Heart left ventricle (tissue), 16 donors: Measurements from ENCODE around the gene RPRD1A. TPM values are rescaled to one million over a fixed set of nuclear protein-coding genes. Genes with fewer than 3 reads are reported as not detected.

Experiments
- ATAC-seq, 4 donors: fragments of 200-7000 bp; cut with Tn5 transposase; one replicate each; pipeline ENCODE4 v1.9.1; 2020 to 2022; ENCODE audit warnings: moderate library complexity in 4 of 4, mild to moderate bottlenecking in 3 of 4, moderate number of reproducible peaks in 1 of 4
- DNase-seq, 5 donors: peaks; one replicate each; pipeline ENCODE4 v3.0.0-alpha.2; 2020
- H3K27ac ChIP-seq, 12 donors: fragments of 200-600 bp; sonication (generic) in 4 of 12; one replicate each; pipeline versions ENCODE4 v1.5.0 to v1.8.0; 2016 to 2022; ENCODE audit warnings: mild to moderate bottlenecking in 2 of 12
- H3K27me3 ChIP-seq, 9 donors: fragments of 200-600 bp; sonication (generic) in 2 of 9; one replicate each; pipeline versions ENCODE4 v1.5.1 to v1.8.0; 2016 to 2022; ENCODE audit warnings: mild to moderate bottlenecking in 3 of 9
- H3K36me3 ChIP-seq, 9 donors: fragments of 200-600 bp; sonication (generic) in 2 of 9; one replicate each; pipeline versions ENCODE4 v1.5.0 to v1.8.0; 2018 to 2022; ENCODE audit warnings: mild to moderate bottlenecking in 2 of 9
- H3K4me1 ChIP-seq, 12 donors: fragments of 200-600 bp; sonication (generic) in 4 of 12; one replicate each; pipeline versions ENCODE4 v1.5.0 to v1.8.0; 2016 to 2022; ENCODE audit warnings: mild to moderate bottlenecking in 3 of 12
- H3K4me3 ChIP-seq, 12 donors: fragments of 200-600 bp; sonication (generic) in 4 of 12; one replicate each; pipeline versions ENCODE4 v1.5.0 to v1.8.0; 2017 to 2022; ENCODE audit warnings: mild to moderate bottlenecking in 9 of 12, moderate library complexity in 4 of 12
- H3K9me3 ChIP-seq, 12 donors: fragments of 200-600 bp; sonication (generic) in 4 of 12; one replicate each; pipeline versions ENCODE4 v1.5.0 to v1.8.0; 2016 to 2022; ENCODE audit warnings: mild to moderate bottlenecking in 1 of 12
- POLR2A ChIP-seq, 2 donors: fragments of 450-650 bp; IDR thresholded peaks; one replicate each; pipeline ENCODE4 v1.6.1; 2017; ENCODE audit warnings: antibody characterized with exemption in 2 of 2, mild to moderate bottlenecking in 2 of 2, moderate library complexity in 2 of 2
- WGBS, 4 donors: extraction: QIAGEN DNeasy Blood & Tissue Kit in 2 of 4; methylation state at CpG; one replicate each; pipeline versions ENCODE4 v1.1.5 to v1.1.7; 2013 to 2018; 5-methylcytosine and 5-hydroxymethylcytosine counted together
- intact Hi-C, 10 donors: fragments of 100-400 bp; cut with DNase I; formaldehyde crosslinking; loops; one replicate each; pipeline versions ENCODE4 v1.11.1 to v1.14.2; 2022
- polyA plus RNA-seq, 2 donors: library from polyadenylated mRNA; stranded (reverse); fragments of 200-250 nt; gene quantifications; one replicate each; pipeline ENCODE4 v1.2.3, GENCODE V29; 2013
- total RNA-seq, 9 donors: library from RNA; depleted of rRNA in 2 of 9; stranded (reverse); fragments of >200 nt in 2 of 9; fragmentation: NEBNext Ultra II Directional in 3 of 9; extraction: Animal tissue kit (Norgen Biotek cat#: 25700) in 3 of 9; gene quantifications; one replicate each; pipeline versions ENCODE4 v1.1.0 to v1.2.4, GENCODE V29; 2016 to 2023
- TF ChIP-seq, protein P1 (sequence below), 12 donors: fragments of 200-600 bp; sonication (generic) in 4 of 12; IDR thresholded peaks; one replicate each; pipeline versions ENCODE4 v1.5.0 to v1.8.0; 2018 to 2022; ENCODE audit warnings: antibody characterized with exemption in 12 of 12, mild to moderate bottlenecking in 5 of 12
- donor health status: ischemic (EF 13 %, LVEDD 7.1; RV severe dilation, severe dysfunction).
- donor health status: healthy with polysubstance abuse.
- donor health status: DM: no; HTN: yes; CAD: no.
- donor health status: DM: no; HTN: no; CAD: no.
- donor health status: ischemic (EF 25% LVEDD 6.9; RV normal size, moderate dysfunction).
- donor health status: ischemic (EF 25% LVEDD 5.7; RV mildly dilated, moderate dysfunction).
- donor health status: healthy.
- donor health status: DM: yes; HTN: yes; CAD: no.
- donor health status: ischemic (EF 35%, LVEDD 5.7; RV mildly dilated, moderate dysfunction).
- donor health status: nonischemic (EF 11% LVEDD 7.7; RV severe dilation, severe dysfunction).
- donor health status: DM: yes; HTN: yes; CAD: no.
- donor health status: PGD.
- donor health status: ischemic (EF 29% LVEDD 5.4; RV normal size, mild dysfunction).
- donor health status: nonischemic (EF 23%, LVEDD 6.1; RV moderate dilation, normal function).

Gene RPRD1A
- total and polyA plus RNA-seq, 11 donors = 22.6 to 59.8 (median 45.3) TPM

DNA sequence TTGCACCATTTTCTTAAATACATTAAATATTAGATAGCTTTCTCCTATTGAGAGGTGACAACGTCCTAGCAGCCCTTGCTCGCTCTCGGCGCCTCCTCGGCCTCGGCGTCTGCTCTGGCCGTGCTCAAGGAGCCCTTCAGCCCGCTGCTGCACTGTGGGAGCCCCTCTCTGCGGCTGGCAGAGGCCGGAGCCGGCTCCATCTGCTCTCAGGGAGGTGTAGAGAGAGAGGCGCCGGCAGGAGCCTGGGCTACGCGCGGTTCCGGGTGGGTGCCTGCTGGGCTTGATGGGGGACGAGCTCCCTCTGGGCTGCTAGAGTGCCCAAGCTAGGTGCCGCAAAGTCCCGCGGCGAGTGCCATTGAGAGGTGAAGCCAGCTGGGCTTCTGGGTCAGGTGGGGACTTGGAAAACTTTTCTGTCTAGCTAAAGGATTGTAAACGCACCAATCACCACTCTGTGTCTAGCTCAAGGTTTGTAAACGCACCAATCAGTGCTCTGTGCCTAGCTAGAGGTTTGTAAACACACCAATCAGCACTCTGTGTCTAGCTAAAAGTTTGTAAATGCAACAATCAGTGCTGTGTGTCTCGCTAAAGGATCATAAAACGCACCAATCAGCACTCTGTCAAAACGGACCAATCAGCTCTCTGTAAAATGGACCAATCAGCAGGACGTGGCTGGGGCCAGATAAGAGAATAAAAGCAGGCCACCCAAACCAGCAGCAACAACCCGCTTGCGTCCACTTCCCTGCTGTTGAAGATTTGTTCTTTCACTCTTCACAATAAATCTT, 3.1 kb downstream of the RPRD1A start:
- TF ChIP-seq POLR2A (IDR thresholded peaks at IDR 0.05) = no peak
- TF ChIP-seq, protein P1, sequence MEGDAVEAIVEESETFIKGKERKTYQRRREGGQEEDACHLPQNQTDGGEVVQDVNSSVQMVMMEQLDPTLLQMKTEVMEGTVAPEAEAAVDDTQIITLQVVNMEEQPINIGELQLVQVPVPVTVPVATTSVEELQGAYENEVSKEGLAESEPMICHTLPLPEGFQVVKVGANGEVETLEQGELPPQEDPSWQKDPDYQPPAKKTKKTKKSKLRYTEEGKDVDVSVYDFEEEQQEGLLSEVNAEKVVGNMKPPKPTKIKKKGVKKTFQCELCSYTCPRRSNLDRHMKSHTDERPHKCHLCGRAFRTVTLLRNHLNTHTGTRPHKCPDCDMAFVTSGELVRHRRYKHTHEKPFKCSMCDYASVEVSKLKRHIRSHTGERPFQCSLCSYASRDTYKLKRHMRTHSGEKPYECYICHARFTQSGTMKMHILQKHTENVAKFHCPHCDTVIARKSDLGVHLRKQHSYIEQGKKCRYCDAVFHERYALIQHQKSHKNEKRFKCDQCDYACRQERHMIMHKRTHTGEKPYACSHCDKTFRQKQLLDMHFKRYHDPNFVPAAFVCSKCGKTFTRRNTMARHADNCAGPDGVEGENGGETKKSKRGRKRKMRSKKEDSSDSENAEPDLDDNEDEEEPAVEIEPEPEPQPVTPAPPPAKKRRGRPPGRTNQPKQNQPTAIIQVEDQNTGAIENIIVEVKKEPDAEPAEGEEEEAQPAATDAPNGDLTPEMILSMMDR (IDR thresholded peaks at IDR 0.05) = no peak
- no peak overlapping the region for H3K27ac ChIP-seq
- no peaks in the 10 kb centered on the region for H3K36me3 ChIP-seq
- ATAC-seq (no peak), DNase-seq (peak in 1 of 5 donors; percentile 61)
- intact Hi-C loops = no loop called here
- WGBS, 4 donors = 93 to 96% (median 95%) methylated on average over 30 to 31 of the region's 31 CpGs
- H3K4me1 ChIP-seq = peaks cover 3 to 34% (median 16%) of the 10 kb centered on the region in 12 donors
- no peak overlapping the region for H3K4me3 ChIP-seq
- H3K9me3 ChIP-seq = no peaks in the 10 kb centered on the region
- H3K27me3 ChIP-seq = no peaks in the 10 kb centered on the region

DNA sequence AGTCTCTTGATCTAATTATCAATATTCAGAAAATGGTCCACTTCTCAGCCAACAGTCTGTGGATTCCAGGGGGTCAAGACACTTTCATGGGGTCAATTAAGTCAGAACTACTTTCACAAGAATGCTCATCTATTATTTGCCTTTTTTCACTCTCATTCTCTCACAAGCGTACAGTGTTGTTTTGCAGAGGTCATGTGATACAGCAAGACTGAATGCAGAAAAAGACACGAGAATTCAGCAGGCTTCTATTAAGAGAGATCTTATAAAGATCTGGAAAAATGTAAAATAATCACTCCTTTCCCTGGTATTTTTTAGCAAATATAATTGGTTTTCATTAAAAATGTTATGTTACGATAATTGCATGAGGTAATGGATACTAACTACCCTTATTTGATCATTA, 8.7 kb downstream of the RPRD1A start:
- no peak for TF ChIP-seq POLR2A (IDR thresholded peaks at IDR 0.05)
- TF ChIP-seq, protein P1 (IDR thresholded peaks at IDR 0.05) = no peak
- DNase-seq = no peak

DNA sequence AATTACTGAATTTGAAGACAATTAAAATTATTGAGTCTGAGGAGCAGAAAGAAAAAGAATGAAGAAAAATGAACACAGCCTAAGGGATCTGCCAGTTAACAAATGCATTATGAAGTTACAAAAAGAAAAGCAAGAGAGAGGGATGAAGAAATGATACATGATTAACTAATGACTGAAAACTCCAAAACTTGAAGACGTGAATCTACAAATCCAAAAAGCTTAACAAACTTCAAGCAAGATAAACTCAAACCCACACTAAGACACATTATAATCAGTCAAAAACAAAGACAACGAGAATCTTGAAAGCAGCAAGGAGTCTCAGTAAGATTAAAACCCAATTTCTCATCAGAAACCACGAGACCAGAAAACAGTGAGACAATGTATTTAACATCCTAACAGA, 15.6 kb downstream of the RPRD1A start:
- DNase-seq = no peak
- intact Hi-C loops = no loop called here
- TF ChIP-seq, protein P1 (IDR thresholded peaks at IDR 0.05) = no peak
- TF ChIP-seq POLR2A (IDR thresholded peaks at IDR 0.05) = no peak

More for the DNA sequence above, 8.7 kb downstream of the RPRD1A start:
- WGBS, 4 donors = 80 to 90% (median 87%) methylated on average over 3 of the region's 3 CpGs
- no peak for ATAC-seq
- H3K4me1 ChIP-seq = peaks cover 0 to 21% (median 3%) of the 10 kb centered on the region in 12 donors
- H3K36me3 ChIP-seq = no peaks in the 10 kb centered on the region
- no peak overlapping the region for H3K4me3 ChIP-seq
- H3K27me3 ChIP-seq = no peaks in the 10 kb centered on the region
- intact Hi-C loops = no loop called here
- no peaks in the 10 kb centered on the region for H3K9me3 ChIP-seq
- no peak overlapping the region for H3K27ac ChIP-seq

DNA sequence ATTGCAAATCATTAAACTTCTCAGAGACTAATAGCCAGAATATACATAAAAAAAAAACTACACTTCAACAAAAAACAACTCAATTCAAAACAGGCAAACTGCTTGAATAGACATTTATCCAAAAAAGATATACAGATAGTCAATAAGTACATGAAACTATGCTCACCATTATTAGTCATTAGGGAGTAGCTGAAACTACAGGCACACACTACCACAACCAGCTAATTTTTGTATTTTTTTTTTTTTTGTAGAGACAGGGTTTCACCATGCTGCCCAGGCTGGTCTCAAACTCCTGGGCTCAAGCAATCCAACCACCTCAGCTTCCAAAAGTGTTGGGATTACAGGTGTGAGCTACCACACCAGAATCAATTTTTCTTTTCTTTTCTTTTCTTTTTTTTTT, 16.9 kb downstream of the RPRD1A start:
- H3K36me3 ChIP-seq = no peaks in the 10 kb centered on the region
- no peak overlapping the region for H3K27ac ChIP-seq
- no peak for DNase-seq
- intact Hi-C loops = no loop called here
- peaks cover 0 to 53% (median 6%) of the 10 kb centered on the region in 12 donors for H3K9me3 ChIP-seq
- peaks cover 0 to 13% (median 0%) of the 10 kb centered on the region in 12 donors for H3K4me1 ChIP-seq
- no peak overlapping the region for H3K4me3 ChIP-seq
- no peaks in the 10 kb centered on the region for H3K27me3 ChIP-seq
- no peak for ATAC-seq
- TF ChIP-seq POLR2A (IDR thresholded peaks at IDR 0.05) = no peak
- TF ChIP-seq, protein P1 (IDR thresholded peaks at IDR 0.05) = no peak

More for the DNA sequence above, 15.6 kb downstream of the RPRD1A start:
- Histone ChIP-seq H3K27me3 (no peaks in the 10 kb centered on the region), H3K9me3 (peaks cover 0 to 51% (median 6%) of the 10 kb centered on the region in 12 donors), H3K36me3 (no peaks in the 10 kb centered on the region), H3K4me1 (peaks cover 0 to 10% (median 0%) of the 10 kb centered on the region in 12 donors), H3K4me3 (no peak overlapping the region), H3K27ac (no peak overlapping the region)
- ATAC-seq = no peak
- WGBS, 4 donors = 95 to 99% (median 97%) methylated on average over 3 of the region's 3 CpGs
